HCT116 (cell line): Measurements from ENCODE around the gene HYAL1. TPM values are rescaled to one million over a fixed set of nuclear protein-coding genes. Genes with fewer than 3 reads are reported as not detected.

Experiments
- ATAC-seq: fragments of 200-7000 bp; cut with Tn5 transposase; 2 replicates; pipeline ENCODE4 v1.9.1; 2020; ENCODE audit warnings: mild to moderate bottlenecking, moderate library complexity
- BruUV-seq: library from RNA; stranded (reverse); fragments of 400-500 nt; replicated peaks from 2 replicates; lab custom pipeline; 2021; lab: Mats Ljungman, UMichigan
- CTCF ChIA-PET: fragments of 300-600 bp; sonication (Branson Sonifier 250); formaldehyde crosslinking; loops from one replicate; lab custom pipeline; 2021; ENCODE audit warnings: antibody characterized with exemption; lab: Charles Lee
- POLR2A ChIA-PET: fragments of 300-600, 350-600 bp; sonication (Branson Sonifier 250); formaldehyde crosslinking; loops from one replicate; lab custom pipeline; 2021; ENCODE audit warnings: antibody characterized with exemption; lab: Charles Lee
- RAD21 ChIA-PET, 2 experiments: fragments of 300-600 bp; sonication (Branson Sonifier 250); formaldehyde crosslinking; loops; one replicate each; lab custom pipeline; 2023; ENCODE audit warnings: low total read pairs in 2 of 2; ENCODE audit not compliant: uncharacterized antibody in 2 of 2, unreplicated experiment in 2 of 2, low non-redundant PET in 1 of 2; lab: Charles Lee
- DNase-seq: peaks from one replicate; pipeline ENCODE4 v3.0.0-alpha.2; 2010; ENCODE audit warnings: low read depth, low spot score
- H2AFZ ChIP-seq: fragments of 200-600 bp; shearing (Covaris generic), sonication (generic); 2 replicates; pipeline ENCODE4 v1.6.1; 2017; ENCODE audit warnings: low read depth, mixed run types, mixed read lengths, antibody characterized with exemption, low read length; ENCODE audit not compliant: poor library complexity, severe bottlenecking
- H3K27ac ChIP-seq: 2 replicates; pipeline ENCODE4 v1.5.1; 2012; ENCODE audit warnings: low read depth, low read length
- H3K27me3 ChIP-seq: fragments of 200-600 bp; sonication (generic); 2 replicates; pipeline ENCODE4 v1.6.1; 2016; ENCODE audit warnings: mixed run types, low read length, mixed read lengths; ENCODE audit not compliant: insufficient read depth
- H3K36me3 ChIP-seq, 2 experiments: fragments of 200-500 bp in 1 of 2; fragments of 200-600 bp in 1 of 2; sonication (Bioruptor generic) in 1 of 2; sonication (generic) in 1 of 2; 2 replicates each; pipeline versions ENCODE4 v1.5.1 to v1.6.1; 2014 to 2016; ENCODE audit warnings: low read length in 2 of 2, inconsistent platforms in 1 of 2, mixed read lengths in 1 of 2, mixed run types in 1 of 2; ENCODE audit not compliant: insufficient read depth in 2 of 2, control insufficient read depth in 1 of 2
- H3K4me1 ChIP-seq, 2 experiments: fragments of 200-600 bp in 1 of 2; sonication (generic) in 1 of 2; 2 replicates each; pipeline versions ENCODE4 v1.5.1 to v1.6.1; 2012 to 2017; ENCODE audit warnings: low read length in 2 of 2, inconsistent platforms in 1 of 2, mild to moderate bottlenecking in 1 of 2, mixed read lengths in 1 of 2, mixed run types in 1 of 2, moderate library complexity in 1 of 2; ENCODE audit not compliant: insufficient read depth in 2 of 2, control insufficient read depth in 1 of 2
- H3K4me2 ChIP-seq: fragments of 200-600 bp; sonication (generic); 2 replicates; pipeline ENCODE4 v1.6.1; 2017; ENCODE audit warnings: mixed run types, low read length, mixed read lengths
- H3K4me3 ChIP-seq, 2 experiments: fragments of 200-600 bp in 1 of 2; sonication (generic) in 1 of 2; replicated peaks in 1 of 2; 2 replicates each; pipeline ENCODE4 v1.5.1; 2011 to 2016; ENCODE audit warnings: low read length in 2 of 2, control low read depth in 1 of 2, low read depth in 1 of 2, mild to moderate bottlenecking in 1 of 2, mixed read lengths in 1 of 2, mixed run types in 1 of 2
- H3K79me2 ChIP-seq: fragments of 200-600 bp; sonication (generic); 2 replicates; pipeline ENCODE4 v1.6.1; 2017; ENCODE audit warnings: mild to moderate bottlenecking, mixed run types, low read length, moderate library complexity, mixed read lengths; ENCODE audit not compliant: insufficient read depth
- H3K9ac ChIP-seq: fragments of 200-600 bp; sonication (generic); 2 replicates; pipeline ENCODE4 v1.6.1; 2016; ENCODE audit warnings: low read length, mixed read lengths
- H3K9me2 ChIP-seq: fragments of 200-600 bp; sonication (generic), shearing (Covaris generic); 2 replicates; pipeline ENCODE4 v1.6.1; 2017; ENCODE audit warnings: mixed run types, mild to moderate bottlenecking, moderate library complexity; ENCODE audit not compliant: insufficient read depth
- H3K9me3 ChIP-seq, 2 experiments: fragments of 200-500 bp in 1 of 2; fragments of 200-600 bp in 1 of 2; sonication (Bioruptor generic) in 1 of 2; sonication (generic) in 1 of 2; 2 replicates each; pipeline ENCODE4 v1.6.1; 2014 to 2017; ENCODE audit warnings: low read length in 2 of 2, mixed read lengths in 2 of 2, inconsistent platforms in 1 of 2, low read depth in 1 of 2, mild to moderate bottlenecking in 1 of 2, mixed run types in 1 of 2, moderate library complexity in 1 of 2; ENCODE audit not compliant: control insufficient read depth in 1 of 2, insufficient read depth in 1 of 2
- H4K20me1 ChIP-seq: fragments of 200-600 bp; sonication (generic), shearing (Covaris generic); 2 replicates; pipeline ENCODE4 v1.6.1; 2017; ENCODE audit warnings: mixed run types, mild to moderate bottlenecking, moderate library complexity; ENCODE audit not compliant: insufficient read depth
- EGR1 ChIP-seq: IDR thresholded peaks from 2 replicates; pipeline ENCODE4 v1.6.1; 2012; ENCODE audit warnings: low read depth
- EZH2 ChIP-seq: fragments of 200-600 bp; sonication (generic); IDR thresholded peaks from 2 replicates; pipeline ENCODE4 v1.6.1; 2017; ENCODE audit warnings: antibody characterized with exemption, mixed run types
- JUND ChIP-seq: IDR thresholded peaks from 2 replicates; pipeline ENCODE4 v1.6.1; 2012
- MAX ChIP-seq: IDR thresholded peaks from 2 replicates; pipeline ENCODE4 v1.6.1; 2012
- ZBTB33 ChIP-seq: IDR thresholded peaks from 2 replicates; pipeline ENCODE4 v1.6.1; 2011; ENCODE audit warnings: mild to moderate bottlenecking, low read length, moderate library complexity; ENCODE audit not compliant: insufficient replicate concordance; ENCODE audit errors: extremely low read depth
- ZFX ChIP-seq: fragments of 450-650 bp; IDR thresholded peaks from 2 replicates; pipeline ENCODE4 v1.6.1; 2017
- ZNF274 ChIP-seq: fragments of 200-500 bp; sonication (Bioruptor generic); IDR thresholded peaks from 2 replicates; pipeline ENCODE4 v1.6.1; 2014; ENCODE audit warnings: mild to moderate bottlenecking, low read depth, low read length, inconsistent platforms
- intact Hi-C: fragments of 100-400 bp; cut with micrococcal nuclease; formaldehyde crosslinking; loops from 2 replicates; pipeline ENCODE4 v1.10.0; 2022
- total RNA-seq: library from RNA; stranded (reverse); gene quantifications from one replicate; pipeline ENCODE4 v1.2.1, GENCODE V29; 2021; ENCODE audit not compliant: unreplicated experiment

The HYAL1 gene
- total RNA-seq, 1 experiment from 2014 or later: 6.1 TPM

GRCh38 chr3:50302095-50303012, 1.0 kb downstream of the HYAL1 start:
- Histone ChIP-seq H3K36me3 (no peaks in the 10 kb centered on the region), H3K4me2 (peak overlapping the region; percentile 72)
- DNase-seq: no peak
- CTCF ChIA-PET: interaction anchor here (1.5 to 2.7 kb wide), 2 partner anchors 19 to 22 kb away, joined by 8 to 14 read pairs; no protein-coding TSS in a partner anchor
- TF ChIP-seq ZNF274: no peak
- TF ChIP-seq ZFX: no peak
- TF ChIP-seq ZBTB33: no peak
- TF ChIP-seq EGR1: no peak
- no peak for TF ChIP-seq JUND
- no peak for TF ChIP-seq EZH2
- TF ChIP-seq MAX: no peak
- TF ChIP-seq, all 23 proteins: peak for 0
- peak overlapping the region; percentile 70 for H3K27ac ChIP-seq
- RAD21 ChIA-PET: interaction anchor here in 1 of 2 experiments (0.5 kb wide), 1 partner anchor 290 kb away, joined by 3 read pairs; no protein-coding TSS in a partner anchor
- no peak overlapping the region for H2AFZ ChIP-seq
- no peaks in the 10 kb centered on the region for H3K9me3 ChIP-seq
- intact Hi-C loops: loop anchor here (1.0 kb wide), 1 partner anchor 22 kb away; no protein-coding TSS in a partner anchor
- H3K4me1 ChIP-seq: peaks cover 21 to 53% of the 10 kb centered on the region in 2 experiments
- no peak for ATAC-seq
- H3K9me2 ChIP-seq: no peaks in the 10 kb centered on the region
- peaks cover 3% of the 10 kb centered on the region; the same call in 1 of the 2 replicates for H3K79me2 ChIP-seq
- H3K9ac ChIP-seq: peak overlapping the region; percentile 49; the same call in 1 of the 2 replicates
- H3K27me3 ChIP-seq: no peaks in the 10 kb centered on the region
- POLR2A ChIA-PET: interaction anchor here (1.4 kb wide), 1 partner anchor 12 kb away, joined by 5 read pairs; no protein-coding TSS in a partner anchor
- no TSS peak for BruUV-seq
- H4K20me1 ChIP-seq: no peaks in the 10 kb centered on the region
- peak overlapping the region; percentile 27 to 37; a peak in 3 of 4 replicates for H3K4me3 ChIP-seq
